GM11168 (cell line): ENCODE measurements around the gene CBX8.
"Not testable (repeated sequence)": the region's sequence is repeated elsewhere in the genome, so short reads cannot be mapped to it uniquely, and the experiment has no call there.

Source experiments
- in situ Hi-C: fragments of 300-500 bp; cut with MboI; formaldehyde crosslinking; loops from one replicate; pipeline ENCODE4 v1.12.0; 2022; ENCODE audit warnings: low sequenced_read_pairs; ENCODE audit not compliant: unreplicated experiment

CBX8 gene

DNA sequence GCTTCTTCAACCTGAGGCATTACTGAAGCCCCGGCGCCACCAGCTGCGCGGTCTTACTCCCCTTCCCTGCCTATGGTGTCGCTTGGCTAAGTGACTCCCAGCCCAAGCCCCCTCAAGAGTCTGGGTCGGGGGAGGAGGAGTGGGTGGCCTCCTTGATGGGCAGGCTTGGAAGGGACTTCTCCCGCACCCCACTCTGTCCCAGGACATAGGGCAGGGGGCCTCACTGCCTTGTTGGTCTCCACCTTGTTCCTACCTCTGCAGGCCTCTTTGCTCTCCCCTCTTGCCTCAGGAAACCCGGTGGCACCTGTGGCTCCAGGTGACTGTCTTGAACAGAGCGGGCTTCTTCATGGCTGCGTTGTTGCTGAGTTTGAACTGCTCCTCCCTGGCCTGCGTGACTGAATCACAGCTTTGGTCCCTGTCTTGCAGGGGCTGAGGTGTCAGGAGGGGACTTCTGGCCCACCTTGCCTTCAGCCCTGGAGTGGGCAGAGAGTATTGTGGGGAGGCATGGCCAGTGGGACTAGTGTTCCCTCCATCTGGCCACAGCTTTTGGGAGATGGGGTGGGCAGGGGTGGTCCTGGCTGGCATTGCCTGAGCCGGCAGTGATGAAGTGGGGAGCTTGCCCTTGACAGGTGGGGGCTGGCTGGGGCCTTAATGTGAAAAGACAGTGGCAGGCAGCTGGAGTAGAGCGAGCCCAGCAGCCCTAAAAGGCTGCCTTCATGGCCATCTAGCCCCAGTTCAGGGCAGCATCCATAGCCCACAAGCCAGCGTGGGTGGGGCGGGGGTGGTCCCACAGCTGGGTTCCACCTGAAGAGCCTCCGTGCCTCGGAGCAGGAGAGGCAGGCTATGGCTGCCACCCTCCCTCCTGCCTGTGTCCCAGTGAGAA is 11.6 kb downstream of the CBX8 start:
- in situ Hi-C loops, result no loop called here

DNA sequence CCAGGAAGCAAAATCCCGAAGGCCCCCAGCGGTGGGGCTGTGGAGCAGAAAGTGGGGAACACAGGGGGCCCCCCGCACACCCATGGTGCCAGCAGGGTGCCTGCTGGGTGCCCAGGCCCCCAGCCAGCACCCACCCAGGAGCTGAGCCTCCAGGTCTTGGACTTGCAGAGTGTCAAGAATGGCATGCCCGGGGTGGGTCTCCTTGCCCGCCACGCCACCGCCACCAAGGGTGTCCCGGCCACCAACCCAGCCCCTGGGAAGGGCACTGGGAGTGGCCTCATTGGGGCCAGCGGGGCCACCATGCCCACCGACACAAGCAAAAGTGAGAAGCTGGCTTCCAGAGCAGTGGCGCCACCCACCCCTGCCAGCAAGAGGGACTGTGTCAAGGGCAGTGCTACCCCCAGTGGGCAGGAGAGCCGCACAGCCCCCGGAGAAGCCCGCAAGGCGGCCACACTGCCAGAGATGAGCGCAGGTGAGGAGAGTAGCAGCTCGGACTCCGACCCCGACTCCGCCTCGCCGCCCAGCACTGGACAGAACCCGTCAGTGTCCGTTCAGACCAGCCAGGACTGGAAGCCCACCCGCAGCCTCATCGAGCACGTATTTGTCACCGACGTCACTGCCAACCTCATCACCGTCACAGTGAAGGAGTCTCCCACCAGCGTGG is 12.4 kb downstream of the CBX8 start:
- in situ Hi-C loops, result no loop called here

DNA sequence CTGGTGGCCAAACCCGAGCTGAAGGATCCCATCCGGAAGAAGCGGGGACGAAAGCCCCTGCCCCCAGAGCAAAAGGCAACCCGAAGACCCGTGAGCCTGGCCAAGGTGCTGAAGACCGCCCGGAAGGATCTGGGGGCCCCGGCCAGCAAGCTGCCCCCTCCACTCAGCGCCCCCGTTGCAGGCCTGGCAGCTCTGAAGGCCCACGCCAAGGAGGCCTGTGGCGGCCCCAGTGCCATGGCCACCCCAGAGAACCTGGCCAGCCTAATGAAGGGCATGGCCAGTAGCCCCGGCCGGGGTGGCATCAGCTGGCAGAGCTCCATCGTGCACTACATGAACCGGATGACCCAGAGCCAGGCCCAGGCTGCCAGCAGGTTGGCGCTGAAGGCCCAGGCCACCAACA is 13.0 kb downstream of the CBX8 start:
- in situ Hi-C loops, result no loop called here

DNA sequence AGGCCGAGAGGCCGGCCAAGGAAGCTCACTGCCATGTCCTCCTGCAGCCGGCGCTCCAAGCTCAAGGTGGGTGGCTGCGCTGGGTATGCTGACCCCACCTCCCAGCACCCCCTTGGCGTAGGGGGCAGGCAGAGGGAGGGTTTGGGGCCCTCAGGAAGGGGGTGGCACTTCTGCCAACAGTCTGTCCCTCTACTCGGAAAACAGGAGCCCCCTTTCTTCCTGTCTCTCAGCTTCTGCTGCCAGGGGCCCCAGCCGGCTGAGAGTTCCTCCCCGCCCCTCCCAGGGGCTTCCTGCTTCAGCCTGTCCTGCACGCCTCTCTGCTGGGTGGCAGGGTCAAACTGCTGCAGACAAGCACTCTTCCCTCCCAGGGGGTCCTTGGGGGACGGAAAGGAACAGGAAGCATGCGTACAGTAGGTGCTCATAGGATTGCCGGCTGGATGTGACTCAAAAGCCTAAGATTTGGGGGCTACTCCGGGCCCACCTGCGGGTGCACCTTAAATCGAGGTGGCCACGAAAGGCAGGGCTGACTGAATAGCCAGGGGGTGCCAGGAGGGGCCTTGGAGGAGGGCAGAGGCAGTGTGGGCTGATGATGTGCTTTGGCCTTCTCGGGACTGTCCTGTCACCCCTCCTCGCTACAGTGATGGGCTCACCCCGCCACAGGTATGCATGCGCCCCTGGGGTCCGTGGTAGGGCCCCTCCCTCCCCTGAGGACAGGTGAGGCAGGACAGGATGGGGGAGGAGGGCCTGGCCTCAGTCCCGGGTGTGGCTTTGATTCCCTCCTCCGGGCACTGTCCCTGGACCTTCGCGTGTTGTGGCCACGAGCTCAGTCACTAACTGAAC is 14.9 kb downstream of the CBX8 start:
- in situ Hi-C loops, result no loop called here

DNA sequence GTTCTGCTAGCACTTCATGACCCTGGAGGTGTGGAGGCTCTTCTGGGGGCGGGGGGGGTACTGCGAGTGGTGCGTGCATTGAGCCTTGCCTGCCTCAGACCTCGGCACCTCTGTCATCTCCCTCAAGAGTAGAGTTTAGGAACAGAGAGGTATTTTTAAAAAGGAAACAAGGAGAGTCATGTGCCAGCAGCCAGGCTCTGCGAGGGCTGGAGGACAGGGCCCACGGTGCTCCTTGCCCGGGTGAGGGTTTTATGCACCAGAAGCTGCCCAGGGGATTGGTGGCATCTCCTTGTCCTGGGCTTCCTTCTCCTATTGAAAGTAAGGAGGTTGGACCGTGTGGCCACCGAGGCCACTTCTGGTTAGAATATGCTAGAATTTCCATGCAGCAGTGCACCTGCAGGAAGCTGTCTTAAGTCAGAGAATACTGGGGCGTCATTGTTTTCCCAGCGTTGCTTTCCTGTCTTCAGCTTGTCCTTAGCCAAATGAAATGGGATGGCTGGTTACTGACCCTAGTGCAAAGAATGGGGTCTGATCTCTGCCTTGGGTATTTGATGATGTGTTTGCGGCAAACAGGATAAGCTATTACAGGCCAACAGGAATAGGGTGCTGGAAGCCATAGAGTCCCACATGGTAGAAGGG is 15.7 kb downstream of the CBX8 start:
- in situ Hi-C loops, result no loop called here

DNA sequence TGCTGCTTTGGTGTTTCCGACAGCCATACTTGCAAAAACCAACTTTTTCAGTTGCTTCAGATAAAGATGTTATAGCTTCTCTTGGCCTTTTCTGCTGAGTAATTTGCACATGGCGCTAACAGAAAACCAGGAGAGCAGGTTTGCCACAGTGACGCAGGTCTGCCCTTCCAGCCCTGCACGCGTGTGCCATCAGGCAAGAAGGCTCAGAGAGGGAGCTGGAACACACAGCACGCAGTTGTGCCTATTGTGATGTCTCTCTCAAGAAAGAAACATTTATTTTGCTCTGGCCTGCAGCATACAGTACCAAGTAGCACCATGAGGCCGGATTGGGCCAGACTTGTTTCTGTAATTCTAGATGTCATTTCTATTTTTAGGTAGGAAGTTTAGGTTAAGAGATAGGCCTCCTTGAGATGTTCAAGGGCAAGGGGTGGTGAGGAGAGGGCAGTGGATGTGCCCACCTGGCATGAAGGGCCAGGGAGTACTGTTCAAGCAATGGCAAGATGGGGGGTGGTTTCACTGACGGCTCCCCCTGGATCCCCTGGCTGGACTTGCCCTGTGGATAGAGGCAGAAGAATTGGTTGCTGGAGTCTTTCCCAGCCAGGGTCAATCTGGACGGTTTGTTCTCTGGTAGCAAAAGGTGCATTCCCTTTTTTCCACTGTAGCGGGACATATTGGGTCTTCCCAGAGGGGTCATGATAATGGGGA is 17.1 kb downstream of the CBX8 start:
- in situ Hi-C loops, result no loop called here

DNA sequence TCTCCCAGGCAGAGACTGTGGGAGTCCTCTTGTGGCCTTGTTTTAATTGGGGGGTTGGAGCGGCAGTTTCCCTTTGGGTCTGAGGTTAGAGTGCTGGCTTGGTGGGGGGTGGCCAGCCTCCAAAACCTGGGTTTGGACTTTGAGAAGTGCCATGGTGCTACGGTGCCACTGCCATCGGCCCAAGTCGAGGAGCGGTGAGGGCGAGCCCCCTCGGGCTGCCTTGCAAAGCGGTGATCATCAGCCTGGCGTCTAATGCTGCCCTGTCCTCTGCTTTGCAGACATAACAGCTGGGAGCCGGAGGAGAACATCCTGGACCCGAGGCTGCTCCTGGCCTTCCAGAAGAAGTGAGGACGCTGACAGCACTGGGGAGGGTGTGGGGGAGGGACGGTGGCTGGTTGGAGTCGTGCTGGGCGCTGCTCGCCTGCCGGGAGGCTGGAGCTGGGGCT is 17.8 kb downstream of the CBX8 start:
- in situ Hi-C loops, result no loop called here

DNA sequence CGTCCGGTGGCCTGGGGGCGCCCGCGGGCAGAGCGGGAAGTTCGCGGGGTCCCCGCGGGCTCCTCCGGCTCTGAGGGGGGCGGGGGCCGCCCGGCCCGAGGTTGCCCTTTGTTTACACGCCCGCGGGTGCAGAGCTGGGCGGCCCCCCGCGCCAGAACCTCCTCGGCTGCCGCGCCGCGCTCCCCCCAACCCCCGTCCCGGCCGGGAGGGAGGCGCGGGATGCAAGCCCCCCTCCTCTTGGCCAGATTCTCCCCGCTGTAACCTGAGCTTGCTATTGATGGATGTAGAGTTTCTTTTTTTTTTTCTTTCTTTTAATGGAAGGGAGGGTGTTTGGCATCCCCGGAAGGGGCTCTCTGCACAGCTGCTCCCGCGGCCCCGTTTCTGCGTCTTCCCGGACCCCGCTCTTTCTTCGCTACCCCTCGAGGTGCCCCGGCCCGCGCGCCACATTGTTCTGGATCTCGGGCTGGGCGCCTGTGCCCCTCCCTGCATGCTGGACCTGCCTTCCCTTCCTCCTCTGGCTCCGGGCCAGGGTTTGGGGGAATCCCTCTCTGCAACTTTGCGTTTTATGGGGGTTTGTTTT is 18.3 kb downstream of the CBX8 start:
- in situ Hi-C loops, result no loop called here

DNA sequence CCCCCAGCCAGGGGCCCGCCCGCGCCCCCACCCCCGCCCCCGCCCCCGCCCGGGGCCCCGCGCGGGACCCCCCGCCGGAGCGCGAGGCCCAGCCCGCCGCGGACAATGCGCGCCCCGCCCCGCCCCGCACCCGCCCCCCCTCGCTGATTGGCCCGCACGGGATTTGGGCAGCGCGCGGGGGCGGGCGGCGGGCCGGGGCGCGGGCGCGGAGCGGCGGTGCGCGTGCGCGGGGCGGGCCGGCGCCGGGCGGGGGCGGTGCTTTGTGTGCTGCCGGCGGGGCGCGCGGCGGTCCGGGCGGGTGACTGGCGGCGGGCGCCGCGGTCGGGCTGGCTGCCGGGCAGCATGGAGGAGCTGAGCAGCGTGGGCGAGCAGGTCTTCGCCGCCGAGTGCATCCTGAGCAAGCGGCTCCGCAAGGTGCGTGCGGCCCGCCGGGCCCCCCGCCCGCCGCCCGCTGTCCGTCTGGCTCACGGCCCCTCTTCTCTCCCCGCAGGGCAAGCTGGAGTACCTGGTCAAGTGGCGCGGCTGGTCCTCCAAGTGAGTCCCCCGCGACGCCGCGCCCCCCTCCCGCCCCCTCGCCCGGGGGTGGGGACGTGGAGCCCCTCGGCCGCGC is 18.9 kb downstream of the CBX8 start, which contains the start of gene CBX2:
Gene CBX2 (plus strand): TSS at position 255 of the 610 bp plus-strand sequence. CDS start 88 bp downstream, at position 343.
- in situ Hi-C loops, result no loop called here

DNA sequence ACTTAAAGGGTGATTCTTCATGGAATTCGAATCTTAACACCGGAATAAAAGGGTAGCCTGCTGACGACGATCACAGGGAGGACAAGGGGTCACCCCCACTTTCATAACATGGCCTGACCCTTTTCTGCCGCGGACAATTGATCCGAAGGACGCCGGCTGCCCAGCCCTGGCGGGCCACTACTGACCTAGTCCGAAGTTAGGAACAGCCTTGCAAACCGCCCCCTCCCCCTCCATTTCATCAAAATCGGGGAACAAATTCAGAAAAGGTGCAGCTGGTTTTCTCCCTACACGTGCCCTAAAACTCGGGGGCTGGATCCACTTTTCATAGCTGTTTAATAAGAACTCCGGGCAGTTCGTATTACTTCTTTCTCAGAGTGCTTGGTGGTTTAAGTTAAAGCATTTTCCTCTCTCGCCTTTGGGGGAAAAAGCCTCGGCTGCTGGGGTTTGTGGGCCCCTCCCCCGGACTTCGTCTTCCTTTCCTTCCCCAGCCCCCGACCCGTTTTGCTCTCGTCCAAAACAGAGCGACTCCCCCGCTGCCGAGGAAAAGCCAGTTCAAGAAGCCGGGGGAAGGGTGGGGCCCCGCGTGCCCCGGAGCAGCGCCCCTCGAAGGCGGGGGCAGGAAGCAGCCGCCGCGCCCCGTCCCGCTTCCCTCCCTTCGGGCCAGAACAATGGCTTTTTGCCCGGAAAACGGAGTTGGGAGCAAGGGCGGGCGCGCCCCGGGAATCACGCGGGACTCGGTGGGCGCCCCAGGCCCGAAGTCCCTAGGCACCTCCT is 19.6 kb downstream of the CBX8 start:
- in situ Hi-C loops, result no loop called here

DNA sequence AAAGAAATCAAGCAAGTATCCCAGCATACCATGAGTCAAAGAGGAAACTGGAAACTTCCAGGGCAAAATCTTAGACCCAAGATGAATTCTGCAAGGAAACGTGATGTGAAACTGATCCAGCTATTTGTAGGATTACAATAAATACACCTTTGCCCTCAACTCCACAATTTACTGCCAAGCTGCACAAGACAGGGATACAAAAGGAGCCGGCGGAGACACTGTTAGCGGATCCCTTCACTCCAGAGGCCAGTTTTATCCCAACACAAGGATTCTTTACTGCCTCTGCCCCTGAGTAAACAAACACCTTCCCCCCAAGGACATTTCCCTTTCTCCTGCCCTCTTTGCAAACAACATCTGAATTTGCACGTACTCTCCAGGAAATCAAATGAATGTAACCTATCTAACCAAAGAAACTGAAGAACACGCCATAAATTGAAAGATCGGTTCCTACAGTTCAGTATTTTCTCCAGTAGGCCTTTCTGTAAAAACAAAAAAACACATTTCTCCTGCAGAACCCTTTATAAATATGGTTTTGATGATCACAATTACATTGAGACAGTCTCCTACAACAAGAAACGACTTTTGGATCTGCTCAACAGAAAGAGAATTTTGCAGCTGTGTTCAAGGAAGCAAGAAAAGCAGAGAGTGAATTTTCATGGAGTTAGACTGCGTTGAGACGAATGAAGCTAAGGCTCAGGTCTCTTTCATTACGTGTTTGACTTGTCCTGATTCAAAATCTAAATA is 20.3 kb downstream of the CBX8 start:
- in situ Hi-C loops, result no loop called here

DNA sequence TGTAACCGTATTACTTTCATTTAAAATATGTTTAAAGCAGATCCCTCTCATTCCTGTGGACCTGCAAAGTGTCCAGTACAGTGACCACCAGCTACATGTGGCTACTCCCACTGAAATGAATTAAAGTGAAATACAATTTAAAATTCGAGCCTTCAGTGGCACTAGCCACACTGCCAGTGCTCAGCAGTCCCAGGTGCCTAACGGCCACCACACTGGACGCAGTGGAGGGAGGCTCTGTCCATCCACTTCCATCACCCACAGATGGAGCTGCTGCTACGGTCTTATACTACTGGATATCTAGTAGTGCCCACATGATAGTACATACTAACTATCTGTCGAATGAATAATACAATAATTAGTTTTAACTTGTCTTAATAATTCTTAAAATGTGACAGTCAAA is 21.2 kb downstream of the CBX8 start:
- in situ Hi-C loops, result no loop called here

DNA sequence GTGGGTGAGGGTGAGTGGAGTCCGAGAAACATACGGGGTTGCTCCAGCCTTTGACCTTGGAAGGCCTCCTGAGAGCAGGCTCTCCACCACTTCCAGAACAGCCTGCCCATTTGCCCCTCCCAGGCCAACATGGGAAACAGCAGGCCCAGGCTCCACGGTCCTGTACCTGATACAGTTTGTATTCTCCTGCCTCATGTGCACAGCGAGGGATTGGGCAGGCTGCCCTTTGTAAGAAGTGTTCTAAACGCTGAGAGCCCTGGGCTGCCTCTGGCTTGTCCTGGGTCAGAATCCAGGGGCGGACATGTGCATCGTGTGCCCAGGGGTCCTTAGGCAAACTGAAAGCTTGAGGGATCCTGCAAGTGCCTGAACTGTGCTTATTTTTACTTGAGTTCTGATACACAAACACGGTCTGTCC is 22.3 kb downstream of the CBX8 start:
- in situ Hi-C loops, result no loop called here

DNA sequence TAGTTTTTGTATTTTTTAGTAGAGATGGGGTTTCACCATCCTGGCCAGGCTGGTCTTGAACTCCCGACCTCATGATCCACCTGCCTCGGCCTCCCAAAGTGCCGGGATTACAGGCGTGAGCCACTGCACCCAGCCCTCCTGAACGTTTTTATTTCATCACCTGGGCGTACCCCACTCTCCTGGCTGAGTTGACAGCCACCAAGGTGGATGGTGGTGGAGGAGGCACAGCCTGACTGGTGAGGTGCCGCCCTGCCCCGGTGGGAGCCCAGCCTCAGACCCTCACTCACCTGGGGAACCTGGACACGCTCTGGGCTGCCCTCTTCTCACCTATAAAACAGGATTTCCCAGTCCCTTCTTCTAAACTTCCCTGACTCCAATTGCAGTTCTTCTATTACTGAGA is 24.2 kb downstream of the CBX8 start:
- in situ Hi-C loops, result not testable (repeated sequence)

DNA sequence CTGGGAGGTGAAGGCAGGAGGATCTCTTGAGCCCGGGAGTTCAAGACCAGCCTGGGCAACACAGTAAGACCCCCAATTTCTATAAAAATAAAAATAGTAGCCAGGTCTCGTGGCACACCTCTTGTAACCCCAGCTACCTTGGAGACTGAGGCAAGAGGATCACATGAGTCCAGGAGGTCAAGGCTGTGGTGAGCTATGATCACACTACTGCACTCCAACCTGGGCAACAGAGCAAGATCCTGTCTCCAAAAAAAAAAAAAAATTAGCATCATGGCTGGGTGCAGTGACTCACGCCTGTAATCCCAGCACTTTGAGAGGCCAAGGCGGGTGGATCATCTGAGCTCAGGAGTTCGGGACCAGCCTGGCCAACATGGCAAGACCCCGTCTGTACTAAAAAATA is 25.6 kb downstream of the CBX8 start:
- in situ Hi-C loops, result no loop called here

DNA sequence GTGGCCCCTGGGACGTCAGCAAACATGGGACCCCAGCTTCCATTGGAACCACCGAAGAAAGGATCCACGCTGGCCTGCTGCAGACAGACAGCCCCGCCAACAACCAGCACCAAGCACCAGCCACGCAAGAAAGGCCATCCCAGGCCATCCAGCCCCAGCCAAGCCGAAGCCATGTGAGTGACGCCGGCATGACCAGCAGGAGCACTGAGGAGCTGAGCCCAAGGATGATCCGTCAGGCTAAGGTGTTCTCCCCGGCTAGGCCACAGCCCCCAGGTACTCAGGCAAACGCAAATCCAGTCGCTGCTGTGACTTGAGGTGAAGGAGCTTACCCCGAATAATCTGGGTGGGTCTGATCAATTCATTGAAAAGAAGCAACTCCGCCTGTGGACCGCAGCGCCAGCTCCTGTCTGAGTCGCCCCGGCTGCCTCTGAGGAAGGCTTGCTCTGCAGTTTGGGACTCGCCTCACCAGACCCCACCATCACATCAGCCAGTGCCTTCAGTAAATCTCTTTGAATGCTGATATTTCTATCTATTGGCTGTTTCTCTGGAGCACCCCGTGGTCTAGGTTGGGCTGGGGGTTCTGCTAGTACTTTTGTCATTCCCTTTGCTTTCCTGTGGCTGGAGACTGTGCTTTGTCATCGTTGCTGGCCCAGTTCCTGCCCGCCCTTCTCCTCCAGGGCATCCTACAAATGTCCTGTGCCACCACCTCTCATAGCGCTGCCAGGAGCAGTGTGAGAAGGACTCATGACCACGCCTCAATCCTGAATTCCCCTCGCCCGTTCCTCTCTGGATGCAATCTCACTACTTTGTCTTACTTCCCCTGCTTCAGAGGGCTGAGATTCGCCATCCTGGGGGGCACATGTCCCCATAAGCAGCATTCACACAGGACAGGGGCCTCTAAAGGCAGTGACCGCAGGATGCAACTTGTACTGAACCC is 27.0 kb downstream of the CBX8 start:
- in situ Hi-C loops, result no loop called here
